GM18511 (cell line): ENCODE data around the gene TCOF1.
"Not testable (repeated sequence)": the region's sequence is repeated elsewhere in the genome, so short reads cannot be mapped to it uniquely, and the experiment has no call there.

Experiments used
- ATAC-seq: cut with Tn5 transposase; IDR thresholded peaks from one replicate; pipeline ENCODE4 v1.9.1; 2021; ENCODE audit warnings: mild to moderate bottlenecking, moderate library complexity; ENCODE audit not compliant: unreplicated experiment

Gene TCOF1

GRCh38 chr5:150426165-150426564 lies 68.7 kb downstream of the TCOF1 start:
- ATAC-seq, result not testable (repeated sequence)

GRCh38 chr5:150428106-150428876 lies 70.8 kb downstream of the TCOF1 start:
- ATAC-seq, result no peak

GRCh38 chr5:150428978-150429377 lies 71.5 kb downstream of the TCOF1 start:
- ATAC-seq, result no peak

GRCh38 chr5:150429410-150429873 lies 71.9 kb downstream of the TCOF1 start:
- peak; percentile 82 for ATAC-seq

GRCh38 chr5:150431048-150431447 lies 73.6 kb downstream of the TCOF1 start:
- ATAC-seq, result no peak

GRCh38 chr5:150431574-150431973 lies 74.1 kb downstream of the TCOF1 start:
- ATAC-seq, result no peak

- no peak for ATAC-seq
Measured at GRCh38 chr5:150434464-150434863, 77.0 kb downstream of the TCOF1 start.

- peak; percentile 96 for ATAC-seq
Measured at GRCh38 chr5:150436141-150436680, 78.7 kb downstream of the TCOF1 start.

GRCh38 chr5:150438873-150439546 lies 81.5 kb downstream of the TCOF1 start:
- ATAC-seq, result no peak

- no peak for ATAC-seq
Measured at GRCh38 chr5:150440948-150441812, 83.7 kb downstream of the TCOF1 start.

- ATAC-seq, result no peak
Measured at GRCh38 chr5:150441813-150442698, 84.6 kb downstream of the TCOF1 start.

GRCh38 chr5:150442699-150443080 lies 85.2 kb downstream of the TCOF1 start:
- no peak for ATAC-seq

GRCh38 chr5:150443242-150444075 lies 86.0 kb downstream of the TCOF1 start:
- no peak for ATAC-seq

- ATAC-seq, result no peak
Measured at GRCh38 chr5:150444770-150445169, 87.3 kb downstream of the TCOF1 start.

GRCh38 chr5:150446088-150446487 lies 88.6 kb downstream of the TCOF1 start:
- ATAC-seq, result no peak

- no peak for ATAC-seq
Measured at GRCh38 chr5:150446583-150446982, 89.1 kb downstream of the TCOF1 start.

- no peak for ATAC-seq
Measured at GRCh38 chr5:150447188-150447587, 89.7 kb downstream of the TCOF1 start.

GRCh38 chr5:150448334-150448733 lies 90.8 kb downstream of the TCOF1 start:
- no peak for ATAC-seq

- peak; percentile 43 for ATAC-seq
Measured at GRCh38 chr5:150448952-150449516, 91.5 kb downstream of the TCOF1 start.
